H1 (cell line): ENCODE data around the gene STK39. TPM values are rescaled to one million over a fixed set of nuclear protein-coding genes. Genes with fewer than 3 reads are reported as not detected.

Experiments used
- CTCF ChIA-PET: fragments of 300-600 bp; sonication (Branson Sonifier 250); formaldehyde crosslinking; loops from one replicate; lab custom pipeline; 2021; ENCODE audit not compliant: partially characterized antibody; lab: Charles Lee
- POLR2A ChIA-PET: fragments of 300-600 bp; sonication (Branson Sonifier 250); formaldehyde crosslinking; loops from one replicate; lab custom pipeline; 2021; ENCODE audit warnings: inconsistent platforms; ENCODE audit not compliant: partially characterized antibody; lab: Charles Lee
- DNase-seq, 2 experiments: peaks; one replicate each; pipeline versions ENCODE4 v3.0.0 to v3.0.0-alpha.2; 2010 to 2022; ENCODE audit warnings: low spot score in 2 of 2, low read depth in 1 of 2, mixed read lengths in 1 of 2
- FAIRE-seq: peaks from 2 replicates; lab custom pipeline; 2011; peaks lifted over from hg19 to GRCh38; lab: Jason Lieb, UNC
- H2AFZ ChIP-seq: 2 replicates; pipeline ENCODE4 v1.8.1; 2012; ENCODE audit warnings: low read length, inconsistent platforms
- H2AK5ac ChIP-seq: 2 replicates; pipeline ENCODE4 v1.6.1; 2013; ENCODE audit warnings: low read depth, low read length
- H2BK120ac ChIP-seq: replicated peaks from 2 replicates; pipeline ENCODE3; 2013; ENCODE audit warnings: low read depth, low read length, inconsistent platforms
- H2BK12ac ChIP-seq: 2 replicates; pipeline ENCODE4 v1.6.1; 2013; ENCODE audit warnings: low read depth, low read length
- H2BK15ac ChIP-seq: 2 replicates; pipeline ENCODE4 v1.6.1; 2013; ENCODE audit warnings: low read length
- H2BK20ac ChIP-seq: 2 replicates; pipeline ENCODE4 v1.6.1; 2013; ENCODE audit warnings: low read length
- H2BK5ac ChIP-seq: 2 replicates; pipeline ENCODE4 v1.6.1; 2013; ENCODE audit warnings: low read depth, low read length
- H3K14ac ChIP-seq: 2 replicates; pipeline ENCODE4 v1.6.1; 2013; ENCODE audit warnings: inconsistent platforms; ENCODE audit not compliant: insufficient read length
- H3K18ac ChIP-seq: 2 replicates; pipeline ENCODE4 v1.6.1; 2013; ENCODE audit warnings: low read length; ENCODE audit errors: extremely low read depth
- H3K23ac ChIP-seq: 2 replicates; pipeline ENCODE4 v1.6.1; 2013; ENCODE audit warnings: inconsistent platforms; ENCODE audit not compliant: insufficient read length
- H3K23me2 ChIP-seq: 2 replicates; pipeline ENCODE4 v1.6.1; 2013; ENCODE audit warnings: low read depth, low read length
- H3K27ac ChIP-seq: 2 replicates; pipeline ENCODE4 v1.6.1; 2011; ENCODE audit warnings: low read depth, low read length, inconsistent platforms
- H3K27me3 ChIP-seq, 4 experiments: replicated peaks in 1 of 4; 1 replicate in 1 of 4; 2 replicates in 3 of 4; pipeline versions ENCODE4 v1.6.1 to v1.8.1; 2011 to 2013; ENCODE audit warnings: low read length in 3 of 4, mild to moderate bottlenecking in 3 of 4, inconsistent platforms in 2 of 4, mixed read lengths in 2 of 4, moderate library complexity in 1 of 4; ENCODE audit not compliant: control insufficient read depth in 3 of 4, insufficient read depth in 3 of 4; ENCODE audit errors: extremely low read depth in 1 of 4
- H3K36me3 ChIP-seq, 4 experiments: 2 replicates each; pipeline versions ENCODE4 v1.6.1 to v1.8.1; 2011 to 2013; ENCODE audit warnings: mild to moderate bottlenecking in 4 of 4, low read length in 3 of 4, moderate library complexity in 2 of 4, control low read depth in 1 of 4, inconsistent platforms in 1 of 4; ENCODE audit not compliant: insufficient read depth in 4 of 4, control insufficient read depth in 2 of 4
- H3K4ac ChIP-seq: replicated peaks from 2 replicates; pipeline ENCODE3; 2013; ENCODE audit warnings: low read length, low read depth, mixed read lengths, inconsistent platforms; ENCODE audit not compliant: insufficient read length
- H3K4me1 ChIP-seq, 4 experiments: replicated peaks in 1 of 4; 1 replicate in 1 of 4; 2 replicates in 3 of 4; pipeline versions ENCODE4 v1.6.1 to v1.8.1; 2011 to 2013; ENCODE audit warnings: low read length in 3 of 4, inconsistent platforms in 2 of 4, mixed read lengths in 1 of 4; ENCODE audit not compliant: insufficient read depth in 4 of 4, control insufficient read depth in 3 of 4
- H3K4me2 ChIP-seq, 2 experiments: 2 replicates each; pipeline versions ENCODE4 v1.6.1 to v1.8.1; 2011 to 2013; ENCODE audit warnings: low read depth in 2 of 2, low read length in 2 of 2, control low read depth in 1 of 2, inconsistent platforms in 1 of 2, mild to moderate bottlenecking in 1 of 2; ENCODE audit not compliant: insufficient read depth in 1 of 2
- H3K4me3 ChIP-seq, 4 experiments: fragments of 200-600, 300-600 bp in 1 of 4; sonication (generic), shearing (Covaris generic), sonication (Bioruptor Twin) in 1 of 4; 2 replicates each; pipeline versions ENCODE4 v1.5.1 to v1.8.1; 2011 to 2016; ENCODE audit warnings: low read length in 4 of 4, low read depth in 3 of 4, control low read depth in 2 of 4, inconsistent platforms in 2 of 4, mild to moderate bottlenecking in 2 of 4, mixed read lengths in 1 of 4, moderate library complexity in 1 of 4; ENCODE audit not compliant: insufficient read depth in 2 of 4; ENCODE audit errors: extremely low read depth in 1 of 4
- H3K56ac ChIP-seq: replicated peaks from 2 replicates; pipeline ENCODE3; 2013; ENCODE audit warnings: low read depth, mild to moderate bottlenecking, mixed read lengths, low read length, inconsistent platforms; ENCODE audit not compliant: insufficient read length
- H3K79me1 ChIP-seq: 2 replicates; pipeline ENCODE4 v1.6.1; 2013; ENCODE audit warnings: low read depth, low read length, control low read depth
- H3K79me2 ChIP-seq, 2 experiments: 2 replicates each; pipeline versions ENCODE4 v1.6.1 to v1.8.1; 2012 to 2013; ENCODE audit warnings: low read length in 2 of 2, mild to moderate bottlenecking in 2 of 2, inconsistent platforms in 1 of 2; ENCODE audit not compliant: insufficient read depth in 2 of 2, control insufficient read depth in 1 of 2
- H3K9ac ChIP-seq, 4 experiments: replicated peaks in 1 of 4; 1 replicate in 1 of 4; 2 replicates in 3 of 4; pipeline versions ENCODE4 v1.6.1 to v1.8.1; 2011 to 2013; ENCODE audit warnings: low read depth in 3 of 4, low read length in 3 of 4, control low read depth in 2 of 4, mild to moderate bottlenecking in 2 of 4, moderate library complexity in 2 of 4, inconsistent platforms in 1 of 4; ENCODE audit errors: extremely low read depth in 1 of 4
- H3K9me3 ChIP-seq, 2 experiments: 2 replicates each; pipeline versions ENCODE4 v1.6.1 to v1.8.1; 2012 to 2013; ENCODE audit warnings: mild to moderate bottlenecking in 2 of 2, moderate library complexity in 2 of 2, control low read depth in 1 of 2, inconsistent platforms in 1 of 2, low read depth in 1 of 2, low read length in 1 of 2, mixed read lengths in 1 of 2; ENCODE audit not compliant: insufficient read depth in 2 of 2
- H4K20me1 ChIP-seq, 2 experiments: replicated peaks in 1 of 2; 2 replicates each; pipeline versions ENCODE3 to v1.8.1; 2011 to 2013; ENCODE audit warnings: inconsistent platforms in 2 of 2, low read length in 2 of 2, mild to moderate bottlenecking in 1 of 2; ENCODE audit not compliant: insufficient read depth in 2 of 2, control insufficient read depth in 1 of 2
- H4K5ac ChIP-seq: 2 replicates; pipeline ENCODE4 v1.6.1; 2013; ENCODE audit warnings: low read length, low read depth, mixed read lengths, inconsistent platforms; ENCODE audit not compliant: insufficient read length
- H4K8ac ChIP-seq: 2 replicates; pipeline ENCODE4 v1.8.0; 2013; ENCODE audit warnings: mild to moderate bottlenecking, moderate library complexity, low read length, inconsistent platforms; ENCODE audit not compliant: insufficient read depth; ENCODE audit errors: extremely low read depth
- H4K91ac ChIP-seq: replicated peaks from 2 replicates; pipeline ENCODE3; 2013; ENCODE audit warnings: low read length, mixed read lengths, inconsistent platforms; ENCODE audit not compliant: insufficient read length
- BACH1 ChIP-seq: IDR thresholded peaks from 2 replicates; pipeline ENCODE4 v1.6.1; 2012; ENCODE audit warnings: low read length, improper control_type of control experiment
- BRCA1 ChIP-seq: IDR thresholded peaks from 2 replicates; pipeline ENCODE4 v1.6.1; 2012; ENCODE audit warnings: low read depth, low read length, improper control_type of control experiment
- EGR1 ChIP-seq: IDR thresholded peaks from 2 replicates; pipeline ENCODE4 v1.6.1; 2011; ENCODE audit warnings: low read depth, low read length, borderline replicate concordance
- JUND ChIP-seq: IDR thresholded peaks from 2 replicates; pipeline ENCODE4 v1.6.1; 2011; ENCODE audit warnings: mild to moderate bottlenecking, improper control_type of control experiment, low read length
- NRF1 ChIP-seq: IDR thresholded peaks from 2 replicates; pipeline ENCODE4 v1.6.1; 2011; ENCODE audit warnings: mild to moderate bottlenecking, low read depth, low read length, improper control_type of control experiment
- RFX5 ChIP-seq: IDR thresholded peaks from 2 replicates; pipeline ENCODE4 v1.6.1; 2011; ENCODE audit warnings: low read depth, low read length, improper control_type of control experiment, borderline replicate concordance
- SP1 ChIP-seq: IDR thresholded peaks from 2 replicates; pipeline ENCODE4 v1.6.1; 2011; ENCODE audit warnings: low read depth, low read length
- TAF1 ChIP-seq: IDR thresholded peaks from 2 replicates; pipeline ENCODE4 v1.6.1; 2011; ENCODE audit warnings: mild to moderate bottlenecking, low read depth, low read length
- YY1 ChIP-seq: IDR thresholded peaks from 2 replicates; pipeline ENCODE4 v1.6.1; 2011; ENCODE audit warnings: low read depth, mild to moderate bottlenecking, low read length
- WGBS, 2 experiments: shearing (Covaris generic) in 1 of 2; methylation state at CpG; one replicate each; pipeline versions ENCODE4 v1.1.6 to v1.1.7; 2013 to 2015; ENCODE audit warnings: low lambda C conversion rate in 2 of 2, mixed read lengths in 2 of 2, inconsistent platforms in 1 of 2, low coverage in 1 of 2, missing lambda C conversion rate in 1 of 2; ENCODE audit not compliant: insufficient replicate concordance in 2 of 2, insufficient coverage in 1 of 2, insufficient read length in 1 of 2; ENCODE audit errors: extremely low coverage in 1 of 2, missing lambda C conversion rate in 1 of 2; 5-methylcytosine and 5-hydroxymethylcytosine counted together
- polyA plus RNA-seq, 7 experiments: library from polyadenylated mRNA; depleted of rRNA in 3 of 7; stranded (reverse) in 5 of 7; unstranded in 2 of 7; fragments of >200 nt in 5 of 7; fragments of 200-250 nt in 2 of 7; gene quantifications; 1 replicate in 5 of 7; 2 replicates in 1 of 7; 4 replicates in 1 of 7; pipeline versions ENCODE4 v1.2.1 to v1.2.3, GENCODE V29; 2011 to 2013; ENCODE audit warnings: missing spikeins in 2 of 7, mixed read lengths in 2 of 7
- total RNA-seq: library from RNA; stranded (reverse); fragmentation: NEBNext Ultra II Directional; extraction: Animal tissue kit (Norgen Biotek cat#: 25700); gene quantifications from 2 replicates; pipeline ENCODE4 v1.2.1, GENCODE V29; 2021
- TF ChIP-seq, protein P1 (sequence below): IDR thresholded peaks from 2 replicates; pipeline ENCODE4 v1.6.1; 2012; ENCODE audit warnings: inconsistent platforms
- TF ChIP-seq, protein P2 (sequence below): IDR thresholded peaks from 2 replicates; pipeline ENCODE4 v1.6.1; 2012; ENCODE audit warnings: inconsistent platforms

STK39 gene
- total and polyA plus RNA-seq, 2 of the 8 experiments (the other 6 are each of a cell fraction or from before 2014, with no cell fraction given) = 13.7 to 23.8 TPM

DNA sequence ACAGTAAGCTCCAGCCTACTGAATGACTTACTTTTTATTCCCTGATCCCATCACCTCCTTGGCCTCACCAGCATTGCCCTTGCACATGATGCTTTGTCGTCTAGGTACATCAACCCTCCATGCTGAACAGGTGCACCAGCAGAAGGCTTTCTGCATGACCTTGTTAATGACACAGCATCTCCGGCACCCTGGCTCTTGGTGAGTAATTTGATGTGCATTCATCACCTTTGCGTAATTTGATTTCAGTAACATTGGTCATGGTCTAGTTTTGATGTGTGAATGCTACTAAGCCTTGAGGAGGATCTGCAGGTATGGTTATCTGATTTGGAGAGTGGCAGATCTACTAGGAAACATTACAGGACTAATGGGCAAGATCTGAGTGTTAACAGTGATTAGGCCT, 103.6 kb downstream of the STK39 start:
- Histone ChIP-seq H3K27me3 (no peaks in the 10 kb centered on the region), H2BK20ac (no peak overlapping the region), H3K9ac (no peak overlapping the region), H4K20me1 (no peaks in the 10 kb centered on the region), H3K4ac (no peak overlapping the region), H2BK120ac (no peak overlapping the region), H2BK12ac (no peak overlapping the region), H3K18ac (no peak overlapping the region), H3K9me3 (no peaks in the 10 kb centered on the region), H2BK5ac (no peak overlapping the region), H3K79me2 (no peaks in the 10 kb centered on the region), H2AFZ (no peak overlapping the region)
- DNase-seq (no peak), FAIRE-seq (no peak)
- TF ChIP-seq TAF1 = no peak
- no peak for TF ChIP-seq JUND
- no peak for TF ChIP-seq YY1
- TF ChIP-seq NRF1 = no peak
- no peak for TF ChIP-seq RFX5
- no peak for TF ChIP-seq SP1
- TF ChIP-seq EGR1 = no peak
- TF ChIP-seq, protein P1, sequence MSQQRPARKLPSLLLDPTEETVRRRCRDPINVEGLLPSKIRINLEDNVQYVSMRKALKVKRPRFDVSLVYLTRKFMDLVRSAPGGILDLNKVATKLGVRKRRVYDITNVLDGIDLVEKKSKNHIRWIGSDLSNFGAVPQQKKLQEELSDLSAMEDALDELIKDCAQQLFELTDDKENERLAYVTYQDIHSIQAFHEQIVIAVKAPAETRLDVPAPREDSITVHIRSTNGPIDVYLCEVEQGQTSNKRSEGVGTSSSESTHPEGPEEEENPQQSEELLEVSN = no peak
- TF ChIP-seq BACH1 = no peak
- TF ChIP-seq BRCA1 = no peak
- TF ChIP-seq, protein P2, sequence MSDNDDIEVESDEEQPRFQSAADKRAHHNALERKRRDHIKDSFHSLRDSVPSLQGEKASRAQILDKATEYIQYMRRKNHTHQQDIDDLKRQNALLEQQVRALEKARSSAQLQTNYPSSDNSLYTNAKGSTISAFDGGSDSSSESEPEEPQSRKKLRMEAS = no peak
- TF ChIP-seq, all 59 proteins: peak for 0
- Histone ChIP-seq H4K5ac (no peak overlapping the region), H3K4me2 (no peak overlapping the region), H2BK15ac (no peak overlapping the region), H3K27ac (no peak overlapping the region), H3K79me1 (no peaks in the 10 kb centered on the region), H3K23me2 (no peaks in the 10 kb centered on the region), H3K23ac (no peak overlapping the region), H2AK5ac (no peak overlapping the region), H3K4me1 (peaks cover 0 to 3% (median 0%) of the 10 kb centered on the region in 4 experiments; a peak in 1 of 7 replicates), H3K56ac (no peak overlapping the region), H3K14ac (no peak overlapping the region), H4K91ac (no peak overlapping the region), H3K4me3 (no peak overlapping the region), H4K8ac (no peak overlapping the region), H3K36me3 (no peaks in the 10 kb centered on the region; a peak in 1 of 8 replicates)
- 83% methylated on average over 3 of the region's 3 CpGs; no CpG with 5 or more reads in 1 of the 2 experiments for WGBS, 2 experiments
- ChIA-PET CTCF (interaction anchor here (0.6 to 1.0 kb wide), 3 partner anchors 8 to 206 kb away, joined by 3 to 4 read pairs (median 3); no protein-coding TSS in a partner anchor), POLR2A (no interaction called here)
